Tibial nerve (tissue), 4 donors: ENCODE measurements around the gene VSIG10L2. TPM values are rescaled to one million over a fixed set of nuclear protein-coding genes. Genes with fewer than 3 reads are reported as not detected.
"Not testable (repeated sequence)": the region's sequence is repeated elsewhere in the genome, so short reads cannot be mapped to it uniquely, and the experiment has no call there.

ENCODE experiments used
- DNase-seq, 2 donors: peaks; one replicate each; pipeline ENCODE4 v3.0.0-alpha.2; 2019; ENCODE audit warnings: low spot score in 2 of 2
- H3K27ac ChIP-seq, 4 donors: fragments of 200-600 bp; sonication (generic) in 3 of 4; one replicate each; pipeline ENCODE4 v1.5.1; 2017 to 2019; ENCODE audit warnings: mild to moderate bottlenecking in 1 of 4
- H3K27me3 ChIP-seq, 2 donors: fragments of 200-600 bp; sonication (generic) in 1 of 2; one replicate each; pipeline versions ENCODE4 v1.5.1 to v1.6.0; 2017 to 2019
- H3K36me3 ChIP-seq, 3 donors: fragments of 200-600 bp; sonication (generic); one replicate each; pipeline ENCODE4 v1.5.1; 2018 to 2019
- H3K4me1 ChIP-seq, 4 donors: fragments of 200-600 bp; sonication (generic) in 3 of 4; one replicate each; pipeline ENCODE4 v1.5.1; 2017 to 2019
- H3K4me3 ChIP-seq, 4 donors: fragments of 200-600 bp; sonication (generic) in 3 of 4; one replicate each; pipeline ENCODE4 v1.5.1; 2017 to 2019; ENCODE audit warnings: mild to moderate bottlenecking in 1 of 4, moderate library complexity in 1 of 4
- H3K9me3 ChIP-seq, 4 donors: fragments of 200-600 bp; sonication (generic) in 3 of 4; one replicate each; pipeline ENCODE4 v1.5.1; 2017 to 2019
- CTCF ChIP-seq, 5 experiments: fragments of 200-600 bp in 3 of 5; fragments of 450-650 bp in 2 of 5; sonication (generic) in 3 of 5; IDR thresholded peaks; one replicate each; pipeline ENCODE4 v1.5.1; 2016 to 2019; ENCODE audit warnings: antibody characterized with exemption in 5 of 5, mild to moderate bottlenecking in 3 of 5, moderate library complexity in 2 of 5
- EP300 ChIP-seq, 2 donors: sonication (generic); formaldehyde crosslinking; IDR thresholded peaks; one replicate each; pipeline ENCODE4 v1.6.1; 2017; ENCODE audit warnings: antibody characterized with exemption in 2 of 2, mild to moderate bottlenecking in 1 of 2
- POLR2A ChIP-seq, 2 donors: fragments of 450-650 bp; IDR thresholded peaks; one replicate each; pipeline ENCODE4 v1.6.1; 2017; ENCODE audit warnings: antibody characterized with exemption in 2 of 2, mild to moderate bottlenecking in 2 of 2, moderate library complexity in 2 of 2
- WGBS, 2 donors: methylation state at CpG; one replicate each; pipeline ENCODE4 v1.1.5; 2018; 5-methylcytosine and 5-hydroxymethylcytosine counted together
- total RNA-seq, 4 donors: library from RNA; depleted of rRNA; stranded (reverse); fragments of >200 nt; gene quantifications; one replicate each; pipeline ENCODE4 v1.1.0, GENCODE V29; 2016

VSIG10L2 gene
- total RNA-seq, 4 donors from 2014 or later: not detected

GRCh38 chr11:125903711-125904659 lies 41.9 kb upstream of the VSIG10L2 start, which contains the start of gene DDX25:
Gene DDX25, plus strand, starts transcription at chr11:125904508. Its CDS starts 10 bp downstream, at chr11:125904518.
- Histone ChIP-seq H3K27me3 (peaks cover 0 to 28% of the 10 kb centered on the region in 2 donors), H3K4me1 (peaks cover 0 to 34% (median 14%) of the 10 kb centered on the region in 4 donors), H3K9me3 (no peaks in the 10 kb centered on the region), H3K27ac (no peak within 1 kb of the TSS), H3K36me3 (peaks cover 0 to 16% (median 0%) of the 10 kb centered on the region in 3 donors), H3K4me3 (peak within 1 kb of the TSS; percentile 55 to 71 (median 58))
- DNase-seq: no peak
- 1 to 2% methylated on average over 38 to 63 of the region's 81 CpGs for WGBS, 2 donors
- TF ChIP-seq POLR2A (IDR thresholded peaks at IDR 0.05) (no peak), EP300 (IDR thresholded peaks at IDR 0.05) (no peak), CTCF (IDR thresholded peaks at IDR 0.05) (no peak)

GRCh38 chr11:125904678-125905077 lies 41.2 kb upstream of the VSIG10L2 start:
- Histone ChIP-seq H3K9me3 (no peaks in the 10 kb centered on the region), H3K4me3 (peak overlapping the region in 2 of 4 donors; percentile 59 to 71), H3K4me1 (peaks cover 0 to 34% (median 14%) of the 10 kb centered on the region in 4 donors), H3K36me3 (peaks cover 0 to 9% (median 0%) of the 10 kb centered on the region in 3 donors), H3K27ac (no peak overlapping the region), H3K27me3 (peaks cover 0 to 28% of the 10 kb centered on the region in 2 donors)
- 43 to 45% methylated on average over 10 to 11 of the region's 11 CpGs for WGBS, 2 donors
- no peak for TF ChIP-seq CTCF (IDR thresholded peaks at IDR 0.05)
- no peak for TF ChIP-seq POLR2A (IDR thresholded peaks at IDR 0.05)
- no peak for TF ChIP-seq EP300 (IDR thresholded peaks at IDR 0.05)
- DNase-seq: no peak

GRCh38 chr11:125910226-125910849 lies 35.5 kb upstream of the VSIG10L2 start:
- Histone ChIP-seq H3K27ac (peak overlapping the region in 2 of 4 donors; percentile 17 to 50), H3K27me3 (peaks cover 0 to 10% of the 10 kb centered on the region in 2 donors), H3K36me3 (no peaks in the 10 kb centered on the region), H3K9me3 (no peaks in the 10 kb centered on the region), H3K4me1 (peaks cover 0 to 5% (median 0%) of the 10 kb centered on the region in 4 donors), H3K4me3 (peak overlapping the region in 1 of 4 donors; percentile 1)
- DNase-seq: no peak
- no peak for TF ChIP-seq POLR2A (IDR thresholded peaks at IDR 0.05)
- no peak for TF ChIP-seq CTCF (IDR thresholded peaks at IDR 0.05)
- no peak for TF ChIP-seq EP300 (IDR thresholded peaks at IDR 0.05)
- WGBS, 2 donors: 30 to 38% methylated on average over 8 of the region's 8 CpGs

GRCh38 chr11:125914601-125915000 lies 31.2 kb upstream of the VSIG10L2 start:
- H3K36me3 ChIP-seq, H3K9me3 ChIP-seq, H3K4me1 ChIP-seq, DNase-seq, H3K4me3 ChIP-seq, H3K27ac ChIP-seq: not testable (repeated sequence)
- 86 to 87% methylated on average over 3 of the region's 3 CpGs for WGBS, 2 donors
- peaks cover 0 to 11% of the 10 kb centered on the region in 2 donors for H3K27me3 ChIP-seq

GRCh38 chr11:125916683-125917347 lies 29.0 kb upstream of the VSIG10L2 start:
- no peak overlapping the region for H3K4me3 ChIP-seq
- peaks cover 0 to 11% of the 10 kb centered on the region in 2 donors for H3K27me3 ChIP-seq
- TF ChIP-seq EP300 (IDR thresholded peaks at IDR 0.05) (no peak), POLR2A (IDR thresholded peaks at IDR 0.05) (no peak), CTCF (IDR thresholded peaks at IDR 0.05) (no peak)
- 79 to 90% methylated on average over 12 of the region's 12 CpGs for WGBS, 2 donors
- no peak for DNase-seq
- no peak overlapping the region for H3K27ac ChIP-seq
- no peaks in the 10 kb centered on the region for H3K36me3 ChIP-seq
- no peaks in the 10 kb centered on the region for H3K9me3 ChIP-seq
- no peaks in the 10 kb centered on the region for H3K4me1 ChIP-seq
